Measurements from ENCODE around the gene TMEM30A. TPM values are rescaled to one million over a fixed set of nuclear protein-coding genes. Genes with fewer than 3 reads are reported as not detected.
A peak's percentile ranks its signal among the peaks of the same experiment; 100 is the strongest.

TMEM30A gene
- total RNA-seq, 1 experiment from 2014 or later = 36.8 TPM

- H3K9ac ChIP-seq (ENCODE audit: low read length) = peak overlapping the region; percentile 90
- peak overlapping the region; percentile 70 for H2AFZ ChIP-seq (ENCODE audit: low read length)
- H3K4me1 ChIP-seq (ENCODE audit: insufficient read depth, low read length) = peaks cover 31% of the 10 kb centered on the region
- ChIA-PET CTCF (no interaction called here), POLR2A (ENCODE audit: unreplicated experiment) (interaction anchor here (1.5 kb wide), 1 partner anchor 41 kb away, joined by 4 read pairs; the partner anchor contains the start of gene COX7A2)
- H3K36me3 ChIP-seq (ENCODE audit: low read depth, low read length) = no peaks in the 10 kb centered on the region
- no peaks in the 10 kb centered on the region for H3K9me2 ChIP-seq (replicated peaks; ENCODE audit: low read length)
- no peaks in the 10 kb centered on the region for H3F3A ChIP-seq (ENCODE audit: low read length, unreplicated experiment)
- ATAC-seq (peak; percentile 10), DNase-seq (no peak)
- H3K27me3 ChIP-seq (ENCODE audit: low read length) = no peaks in the 10 kb centered on the region
- H3K27ac ChIP-seq (ENCODE audit: low read length) = peak overlapping the region; percentile 52
- H3K79me2 ChIP-seq (ENCODE audit: low read length) = peaks cover 60% of the 10 kb centered on the region
- BruUV-seq (replicated peaks) = no TSS peak
- 0 out of 2 replicates have a peak, but pooled peaks cover 4% of the 10 kb centered on the region for H4K20me1 ChIP-seq (ENCODE audit: low read length)
- intact Hi-C loops (cut with micrococcal nuclease) = loop anchor here (5.0 kb wide), 1 partner anchor 42 kb away; the partner anchor contains the start of gene COX7A2
- H3K4me2 ChIP-seq (ENCODE audit: low read length) = peak overlapping the region; percentile 91
- H3K4me3 ChIP-seq (ENCODE audit: low read length) = peak overlapping the region; percentile 84
- no peaks in the 10 kb centered on the region for H3K9me3 ChIP-seq (ENCODE audit: low read length)
- TF ChIP-seq, protein P1, sequence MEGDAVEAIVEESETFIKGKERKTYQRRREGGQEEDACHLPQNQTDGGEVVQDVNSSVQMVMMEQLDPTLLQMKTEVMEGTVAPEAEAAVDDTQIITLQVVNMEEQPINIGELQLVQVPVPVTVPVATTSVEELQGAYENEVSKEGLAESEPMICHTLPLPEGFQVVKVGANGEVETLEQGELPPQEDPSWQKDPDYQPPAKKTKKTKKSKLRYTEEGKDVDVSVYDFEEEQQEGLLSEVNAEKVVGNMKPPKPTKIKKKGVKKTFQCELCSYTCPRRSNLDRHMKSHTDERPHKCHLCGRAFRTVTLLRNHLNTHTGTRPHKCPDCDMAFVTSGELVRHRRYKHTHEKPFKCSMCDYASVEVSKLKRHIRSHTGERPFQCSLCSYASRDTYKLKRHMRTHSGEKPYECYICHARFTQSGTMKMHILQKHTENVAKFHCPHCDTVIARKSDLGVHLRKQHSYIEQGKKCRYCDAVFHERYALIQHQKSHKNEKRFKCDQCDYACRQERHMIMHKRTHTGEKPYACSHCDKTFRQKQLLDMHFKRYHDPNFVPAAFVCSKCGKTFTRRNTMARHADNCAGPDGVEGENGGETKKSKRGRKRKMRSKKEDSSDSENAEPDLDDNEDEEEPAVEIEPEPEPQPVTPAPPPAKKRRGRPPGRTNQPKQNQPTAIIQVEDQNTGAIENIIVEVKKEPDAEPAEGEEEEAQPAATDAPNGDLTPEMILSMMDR (conservative IDR thresholded peaks at IDR 0.05; ENCODE audit: low read depth, low read length) = no peak
- TF ChIP-seq EZH2 (IDR thresholded peaks at IDR 0.05; ENCODE audit: low read length, unreplicated experiment) (no peak), EZH2phosphoT487 (IDR thresholded peaks at IDR 0.05; ENCODE audit: borderline replicate concordance, low read length) (no peak)
Measured at GRCh38 chr6:75283907-75284631, 523 bp downstream of the TMEM30A start.

- Histone ChIP-seq H3K4me3 (ENCODE audit: low read length) (peak overlapping the region; percentile 84), H3K36me3 (ENCODE audit: low read depth, low read length) (no peaks in the 10 kb centered on the region), H3K9me3 (ENCODE audit: low read length) (no peaks in the 10 kb centered on the region), H3K4me2 (ENCODE audit: low read length) (peak overlapping the region; percentile 91), H3K4me1 (ENCODE audit: insufficient read depth, low read length) (peaks cover 36% of the 10 kb centered on the region), H3K9ac (ENCODE audit: low read length) (peak overlapping the region; percentile 90), H4K20me1 (ENCODE audit: low read length) (0 out of 2 replicates have a peak, but pooled peaks cover 4% of the 10 kb centered on the region), H3K27me3 (ENCODE audit: low read length) (no peaks in the 10 kb centered on the region), H3K27ac (ENCODE audit: low read length) (no peak overlapping the region), H3K79me2 (ENCODE audit: low read length) (peaks cover 70% of the 10 kb centered on the region), H2AFZ (ENCODE audit: low read length) (no peak overlapping the region), H3K9me2 (replicated peaks; ENCODE audit: low read length) (no peaks in the 10 kb centered on the region), H3F3A (ENCODE audit: low read length, unreplicated experiment) (no peaks in the 10 kb centered on the region)
- ATAC-seq (no peak), DNase-seq (peak; percentile 23)
- BruUV-seq (replicated peaks) = no TSS peak
- TF ChIP-seq EZH2 (IDR thresholded peaks at IDR 0.05; ENCODE audit: low read length, unreplicated experiment) = no peak
- no peak for TF ChIP-seq EZH2phosphoT487 (IDR thresholded peaks at IDR 0.05; ENCODE audit: borderline replicate concordance, low read length)
- TF ChIP-seq, protein P1 (conservative IDR thresholded peaks at IDR 0.05; ENCODE audit: low read depth, low read length) = no peak
- ChIA-PET POLR2A (ENCODE audit: unreplicated experiment) (no interaction called here), CTCF (no interaction called here)
- intact Hi-C loops (cut with micrococcal nuclease) = loop anchor here (5.0 kb wide), 1 partner anchor 40 kb away; the partner anchor contains the start of gene COX7A2
Measured at GRCh38 chr6:75282706-75283105, 1.9 kb downstream of the TMEM30A start.

GRCh38 chr6:75281653-75282052, 2.9 kb downstream of the TMEM30A start:
- Histone ChIP-seq H3K36me3 (ENCODE audit: low read depth, low read length) (no peaks in the 10 kb centered on the region), H3K9ac (ENCODE audit: low read length) (peak overlapping the region; percentile 90), H3K4me1 (ENCODE audit: insufficient read depth, low read length) (peaks cover 40% of the 10 kb centered on the region), H3K9me3 (ENCODE audit: low read length) (no peaks in the 10 kb centered on the region), H3K9me2 (replicated peaks; ENCODE audit: low read length) (no peaks in the 10 kb centered on the region), H4K20me1 (ENCODE audit: low read length) (0 out of 2 replicates have a peak, but pooled peaks cover 4% of the 10 kb centered on the region), H3K4me3 (ENCODE audit: low read length) (peak overlapping the region; percentile 61), H3K79me2 (ENCODE audit: low read length) (peaks cover 79% of the 10 kb centered on the region), H3K27ac (ENCODE audit: low read length) (no peak overlapping the region), H2AFZ (ENCODE audit: low read length) (no peak overlapping the region), H3K4me2 (ENCODE audit: low read length) (peak overlapping the region; percentile 91), H3F3A (ENCODE audit: low read length, unreplicated experiment) (no peaks in the 10 kb centered on the region), H3K27me3 (ENCODE audit: low read length) (no peaks in the 10 kb centered on the region)
- POLR2A ChIA-PET (ENCODE audit: unreplicated experiment) = no interaction called here
- no TSS peak for BruUV-seq (replicated peaks)
- DNase-seq (no peak), ATAC-seq (no peak)
- CTCF ChIA-PET = no interaction called here
- TF ChIP-seq EZH2 (IDR thresholded peaks at IDR 0.05; ENCODE audit: low read length, unreplicated experiment) (no peak), EZH2phosphoT487 (IDR thresholded peaks at IDR 0.05; ENCODE audit: borderline replicate concordance, low read length) (no peak)
- TF ChIP-seq, protein P1 (conservative IDR thresholded peaks at IDR 0.05; ENCODE audit: low read depth, low read length) = no peak
- intact Hi-C loops (cut with micrococcal nuclease) = loop anchor here (5.0 kb wide), 1 partner anchor 39 kb away; the partner anchor contains the start of gene COX7A2

Data from PC-3 (cell line).